Neural crest cell (in vitro differentiated cells): ENCODE data around the gene CPSF4L. TPM values are rescaled to one million over a fixed set of nuclear protein-coding genes. Genes with fewer than 3 reads are reported as not detected.

Source experiments
- DNase-seq: peaks from one replicate; pipeline ENCODE4 v3.0.0; 2021; ENCODE audit warnings: low read depth, mixed read lengths, low spot score
- H3K27ac Mint-ChIP-seq: one replicate; pipeline ENCODE4 v1.8.0; 2021; ENCODE audit warnings: mild to moderate bottlenecking, mixed read lengths; ENCODE audit not compliant: unreplicated experiment
- H3K27me3 Mint-ChIP-seq: 2 replicates; pipeline ENCODE4 v1.8.0; 2021; ENCODE audit warnings: low read depth, mild to moderate bottlenecking, mixed read lengths
- H3K36me3 Mint-ChIP-seq: 2 replicates; pipeline ENCODE4 v1.8.0; 2021; ENCODE audit warnings: low read depth, mild to moderate bottlenecking, mixed read lengths
- H3K4me1 Mint-ChIP-seq: 2 replicates; pipeline ENCODE4 v1.8.0; 2021; ENCODE audit warnings: mixed read lengths
- H3K4me3 Mint-ChIP-seq: one replicate; pipeline ENCODE4 v1.8.0; 2021; ENCODE audit warnings: mild to moderate bottlenecking, mixed read lengths
- H3K9me3 Mint-ChIP-seq: 2 replicates; pipeline ENCODE4 v1.8.0; 2021; ENCODE audit warnings: mixed read lengths
- total RNA-seq: library from RNA; stranded (reverse); gene quantifications from 2 replicates; pipeline ENCODE4 v1.2.1, GENCODE V29; 2021
- TF ChIP-seq, protein P1 (sequence below): fragments of 200-600 bp; sonication (generic); conservative IDR thresholded peaks from 2 replicates; pipeline ENCODE4 v1.5.0; 2021; ENCODE audit warnings: antibody characterized with exemption, mild to moderate bottlenecking

The CPSF4L gene
- total RNA-seq, 1 donor from 2014 or later: not detected

- no peak for DNase-seq
- Mint-ChIP-seq H3K27ac (no peak overlapping the region), H3K4me1 (peaks cover 4% of the 10 kb centered on the region), H3K27me3 (no peaks in the 10 kb centered on the region), H3K9me3 (no peaks in the 10 kb centered on the region), H3K36me3 (no peaks in the 10 kb centered on the region), H3K4me3 (no peak overlapping the region)
- TF ChIP-seq, protein P1, sequence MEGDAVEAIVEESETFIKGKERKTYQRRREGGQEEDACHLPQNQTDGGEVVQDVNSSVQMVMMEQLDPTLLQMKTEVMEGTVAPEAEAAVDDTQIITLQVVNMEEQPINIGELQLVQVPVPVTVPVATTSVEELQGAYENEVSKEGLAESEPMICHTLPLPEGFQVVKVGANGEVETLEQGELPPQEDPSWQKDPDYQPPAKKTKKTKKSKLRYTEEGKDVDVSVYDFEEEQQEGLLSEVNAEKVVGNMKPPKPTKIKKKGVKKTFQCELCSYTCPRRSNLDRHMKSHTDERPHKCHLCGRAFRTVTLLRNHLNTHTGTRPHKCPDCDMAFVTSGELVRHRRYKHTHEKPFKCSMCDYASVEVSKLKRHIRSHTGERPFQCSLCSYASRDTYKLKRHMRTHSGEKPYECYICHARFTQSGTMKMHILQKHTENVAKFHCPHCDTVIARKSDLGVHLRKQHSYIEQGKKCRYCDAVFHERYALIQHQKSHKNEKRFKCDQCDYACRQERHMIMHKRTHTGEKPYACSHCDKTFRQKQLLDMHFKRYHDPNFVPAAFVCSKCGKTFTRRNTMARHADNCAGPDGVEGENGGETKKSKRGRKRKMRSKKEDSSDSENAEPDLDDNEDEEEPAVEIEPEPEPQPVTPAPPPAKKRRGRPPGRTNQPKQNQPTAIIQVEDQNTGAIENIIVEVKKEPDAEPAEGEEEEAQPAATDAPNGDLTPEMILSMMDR: no peak
Observed at GRCh38 chr17:73223626-73224230, 38.0 kb downstream of the CPSF4L start.

GRCh38 chr17:73215447-73215846, 46.2 kb downstream of the CPSF4L start:
- Mint-ChIP-seq H3K36me3 (peaks cover 4% of the 10 kb centered on the region), H3K27ac (no peak overlapping the region)

DNA sequence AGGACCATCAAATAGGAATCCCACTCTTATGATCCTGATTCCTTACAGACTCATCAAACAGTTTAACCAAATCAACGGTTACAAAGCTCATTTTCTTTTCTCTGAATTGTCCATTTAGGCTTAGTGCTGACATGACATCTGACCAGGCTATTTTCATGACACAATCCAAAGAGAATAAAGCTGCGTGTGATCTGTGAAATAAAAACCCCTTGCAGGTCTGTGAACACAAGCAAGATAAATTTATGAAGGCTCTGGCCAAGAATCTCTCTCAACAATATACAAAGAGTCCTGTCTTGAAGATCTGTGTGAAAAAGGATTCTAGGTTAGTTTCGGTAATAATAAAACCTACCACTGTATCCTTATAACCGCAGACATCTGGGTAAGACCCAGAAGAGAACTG, 46.8 kb downstream of the CPSF4L start:
- Mint-ChIP-seq H3K36me3 (peaks cover 4% of the 10 kb centered on the region), H3K4me1 (no peaks in the 10 kb centered on the region), H3K4me3 (no peak overlapping the region)

More at GRCh38 chr17:73215447-73215846, 46.2 kb downstream of the CPSF4L start:
- Mint-ChIP-seq H3K4me1 (no peaks in the 10 kb centered on the region), H3K9me3 (no peaks in the 10 kb centered on the region), H3K4me3 (no peak overlapping the region), H3K27me3 (no peaks in the 10 kb centered on the region)
- DNase-seq: no peak
- TF ChIP-seq, protein P1: peak; percentile 31

DNA sequence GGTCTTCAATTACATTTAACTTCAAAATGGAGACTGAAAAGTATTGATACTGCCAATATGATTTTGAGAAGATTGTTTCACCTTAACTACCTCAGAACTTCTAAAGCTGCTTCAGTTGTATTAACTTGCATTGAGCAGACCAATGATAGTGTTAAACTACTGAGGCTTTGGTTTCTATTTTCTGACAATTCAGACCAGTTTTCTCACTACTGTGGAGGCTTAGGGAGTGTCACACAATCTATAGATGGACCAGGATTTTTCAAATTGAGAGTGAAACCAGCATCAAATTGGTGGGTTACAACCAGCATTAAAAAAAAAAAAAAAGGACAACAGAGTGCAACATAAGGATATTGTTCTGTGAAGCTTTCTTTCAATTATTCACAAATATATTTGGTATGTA, 47.7 kb downstream of the CPSF4L start:
- Mint-ChIP-seq H3K27me3 (no peaks in the 10 kb centered on the region), H3K9me3 (no peaks in the 10 kb centered on the region), H3K4me3 (no peak overlapping the region), H3K4me1 (no peaks in the 10 kb centered on the region), H3K27ac (no peak overlapping the region), H3K36me3 (peaks cover 4% of the 10 kb centered on the region)
- TF ChIP-seq, protein P1: no peak
- no peak for DNase-seq

More for the DNA sequence above, 46.8 kb downstream of the CPSF4L start:
- Mint-ChIP-seq H3K27ac (no peak overlapping the region), H3K27me3 (no peaks in the 10 kb centered on the region), H3K9me3 (no peaks in the 10 kb centered on the region)
- TF ChIP-seq, protein P1: no peak
- no peak for DNase-seq

- Mint-ChIP-seq H3K27ac (no peak overlapping the region), H3K4me3 (no peak overlapping the region), H3K27me3 (no peaks in the 10 kb centered on the region), H3K36me3 (peaks cover 13% of the 10 kb centered on the region), H3K4me1 (no peaks in the 10 kb centered on the region), H3K9me3 (no peaks in the 10 kb centered on the region)
- TF ChIP-seq, protein P1: no peak
- no peak for DNase-seq
Observed at GRCh38 chr17:73211745-73212144, 49.9 kb downstream of the CPSF4L start.
